HG02870 (cell line): ENCODE measurements around the gene CEP170B.

Experiments
- ATAC-seq: cut with Tn5 transposase; IDR thresholded peaks from one replicate; pipeline ENCODE4 v1.9.1; 2021; ENCODE audit warnings: mild to moderate bottlenecking, moderate library complexity; ENCODE audit not compliant: unreplicated experiment

Gene CEP170B

GRCh38 chr14:104866451-104867370, 1.6 kb downstream of the CEP170B start:
- no peak for ATAC-seq

GRCh38 chr14:104867371-104868059, 2.4 kb downstream of the CEP170B start:
- no peak for ATAC-seq

- no peak for ATAC-seq
Observed at GRCh38 chr14:104868060-104868740, 3.1 kb downstream of the CEP170B start.

- no peak for ATAC-seq
Observed at GRCh38 chr14:104868811-104869572, 3.9 kb downstream of the CEP170B start.

- ATAC-seq = no peak
Observed at GRCh38 chr14:104869669-104870367, 4.8 kb downstream of the CEP170B start.

GRCh38 chr14:104870368-104871144, 5.5 kb downstream of the CEP170B start:
- no peak for ATAC-seq

- ATAC-seq = no peak
Observed at GRCh38 chr14:104871145-104871655, 6.1 kb downstream of the CEP170B start.

- no peak for ATAC-seq
Observed at GRCh38 chr14:104871656-104872468, 6.8 kb downstream of the CEP170B start.

- ATAC-seq = no peak
Observed at GRCh38 chr14:104872469-104873341, 7.6 kb downstream of the CEP170B start.

- ATAC-seq = no peak
Observed at GRCh38 chr14:104873380-104874055, 8.4 kb downstream of the CEP170B start.

- no peak for ATAC-seq
Observed at GRCh38 chr14:104874110-104874531, 9.1 kb downstream of the CEP170B start.

GRCh38 chr14:104874571-104875411, 9.7 kb downstream of the CEP170B start:
- no peak for ATAC-seq

- no peak for ATAC-seq
Observed at GRCh38 chr14:104875412-104875751, 10.3 kb downstream of the CEP170B start.

GRCh38 chr14:104875811-104876210, 10.7 kb downstream of the CEP170B start:
- no peak for ATAC-seq

GRCh38 chr14:104876251-104876699, 11.2 kb downstream of the CEP170B start:
- ATAC-seq = no peak
